Spleen (tissue), 11 donors: Measurements from ENCODE around the gene TIMD4. TPM values are rescaled to one million over a fixed set of nuclear protein-coding genes. Genes with fewer than 3 reads are reported as not detected.

Experiments used
- DNase-seq: peaks from one replicate; pipeline ENCODE4 v3.0.0-alpha.2; 2020
- H3K27ac ChIP-seq, 8 donors: fragments of 200-600 bp; sonication (generic) in 7 of 8; 1 replicate in 4 of 8; 2 replicates in 4 of 8; pipeline versions ENCODE4 v1.5.0 to v1.8.0; 2016 to 2021; ENCODE audit warnings: inconsistent platforms in 4 of 8, mild to moderate bottlenecking in 4 of 8, moderate library complexity in 1 of 8
- H3K27me3 ChIP-seq, 7 donors: fragments of 200-600 bp; sonication (generic) in 6 of 7; replicated peaks in 1 of 7; 1 replicate in 4 of 7; 2 replicates in 3 of 7; pipeline versions ENCODE4 v1.5.0 to v1.8.0; 2016 to 2021; ENCODE audit warnings: inconsistent platforms in 3 of 7, mild to moderate bottlenecking in 1 of 7
- H3K36me3 ChIP-seq, 6 donors: fragments of 200-600 bp; sonication (generic) in 5 of 6; 1 replicate in 4 of 6; 2 replicates in 2 of 6; pipeline versions ENCODE4 v1.5.0 to v1.8.0; 2016 to 2021; ENCODE audit warnings: inconsistent platforms in 2 of 6
- H3K4me1 ChIP-seq, 6 donors: fragments of 200-600 bp; sonication (generic) in 5 of 6; 1 replicate in 3 of 6; 2 replicates in 3 of 6; pipeline versions ENCODE4 v1.5.0 to v1.8.0; 2016 to 2021; ENCODE audit warnings: inconsistent platforms in 3 of 6
- H3K4me3 ChIP-seq, 8 donors: fragments of 200-600 bp; sonication (generic) in 7 of 8; 1 replicate in 4 of 8; 2 replicates in 4 of 8; pipeline versions ENCODE4 v1.5.0 to v1.8.0; 2016 to 2021; ENCODE audit warnings: inconsistent platforms in 4 of 8, mild to moderate bottlenecking in 4 of 8, moderate library complexity in 2 of 8
- H3K9me3 ChIP-seq, 8 donors: fragments of 200-600 bp; sonication (generic) in 7 of 8; 1 replicate in 4 of 8; 2 replicates in 4 of 8; pipeline versions ENCODE4 v1.5.0 to v1.8.0; 2016 to 2021; ENCODE audit warnings: inconsistent platforms in 4 of 8
- CTCF ChIP-seq, 11 experiments: fragments of 200-600 bp in 7 of 11; fragments of 450-650 bp in 4 of 11; sonication (generic) in 4 of 11; IDR thresholded peaks in 8 of 11; conservative IDR thresholded peaks in 3 of 11; 1 replicate in 7 of 11; 2 replicates in 4 of 11; pipeline versions ENCODE4 v1.4.0 to v1.8.0; 2016 to 2021; ENCODE audit warnings: antibody characterized with exemption in 11 of 11, inconsistent platforms in 4 of 11, mild to moderate bottlenecking in 1 of 11
- POLR2A ChIP-seq, 3 donors: fragments of 450-650 bp; IDR thresholded peaks; one replicate each; pipeline ENCODE4 v1.5.1; 2017; ENCODE audit warnings: antibody characterized with exemption in 3 of 3, mild to moderate bottlenecking in 1 of 3
- POLR2AphosphoS5 ChIP-seq, 3 donors: sonication (generic); formaldehyde crosslinking; IDR thresholded peaks; one replicate each; pipeline ENCODE4 v1.5.1; 2017; ENCODE audit warnings: antibody characterized with exemption in 3 of 3
- WGBS, 5 donors: extraction: QIAGEN DNeasy Blood & Tissue Kit in 3 of 5; methylation state at CpG; one replicate each; pipeline versions ENCODE4 v1.1.5 to v1.1.7; 2013 to 2018; 5-methylcytosine and 5-hydroxymethylcytosine counted together
- intact Hi-C: fragments of 100-400 bp; cut with DNase I; formaldehyde crosslinking; loops from one replicate; pipeline ENCODE4 v1.15.0; 2023; ENCODE audit warnings: low total_unique reads
- polyA plus RNA-seq, 3 donors: library from polyadenylated mRNA; stranded (reverse); fragments of 200-250 nt; gene quantifications; one replicate each; pipeline ENCODE4 v1.2.1, GENCODE V29; 2013
- total RNA-seq, 7 donors: library from RNA; depleted of rRNA in 3 of 7; stranded (reverse); fragments of >200 nt in 3 of 7; fragmentation: NEBNext Ultra II Directional in 4 of 7; extraction: Animal tissue kit (Norgen Biotek cat#: 25700) in 4 of 7; gene quantifications; one replicate each; pipeline versions ENCODE4 v1.1.0 to v1.2.1, GENCODE V29; 2016 to 2021
- donor health status: healthy with polysubstance abuse.
- donor health status: DM: no; HTN: no; CAD: no; lungs with moderate emphysema.
- donor health status: DM: no; HTN: no; CAD: no.
- donor health status: Bipolar disorder and iron deficiency.
- donor health status: healthy.
- donor health status: DM: no; HTN: no; CAD: no.
- donor health status: DM: yes; HTN: yes; CAD: no.

TIMD4 gene
- total and polyA plus RNA-seq, 10 donors, result 2.2 to 18.2 (median 10.0) TPM

DNA sequence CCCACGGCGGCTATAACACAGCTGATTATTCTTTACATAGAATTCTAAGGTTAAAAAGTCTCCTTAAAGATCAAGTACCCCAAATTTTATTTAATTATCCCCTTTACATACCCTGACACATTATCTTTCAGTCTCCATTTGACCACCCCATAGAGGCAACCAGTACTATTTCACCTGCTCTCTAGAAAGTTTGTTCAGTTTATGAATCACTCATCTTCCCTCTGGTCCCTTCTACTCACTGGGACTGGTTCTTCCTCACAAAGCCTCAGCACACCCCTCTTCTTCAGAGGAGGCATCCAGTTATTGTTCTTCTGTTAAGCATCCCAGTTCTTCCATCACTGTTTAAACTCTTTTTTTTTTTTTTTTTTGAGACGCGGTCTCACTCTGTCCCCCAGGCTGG, 70.2 kb downstream of the TIMD4 start:
- no peak overlapping the region for H3K27ac ChIP-seq
- H3K9me3 ChIP-seq, result no peaks in the 10 kb centered on the region
- TF ChIP-seq CTCF (IDR thresholded peaks at IDR 0.05 in 8 of 11, conservative IDR thresholded peaks at IDR 0.05 in 3 of 11), result no peak
- no peak for TF ChIP-seq POLR2AphosphoS5 (IDR thresholded peaks at IDR 0.05)
- TF ChIP-seq POLR2A (IDR thresholded peaks at IDR 0.05), result no peak
- DNase-seq, result no peak
- no peak overlapping the region for H3K4me3 ChIP-seq
- H3K4me1 ChIP-seq, result peaks cover 0 to 5% (median 0%) of the 10 kb centered on the region in 6 donors
- no peaks in the 10 kb centered on the region for H3K36me3 ChIP-seq
- intact Hi-C loops, result no loop called here
- 87 to 97% (median 95%) methylated on average over 4 of the region's 4 CpGs for WGBS, 5 donors
- H3K27me3 ChIP-seq, result no peaks in the 10 kb centered on the region

GRCh38 chr5:156892223-156892622, 70.8 kb downstream of the TIMD4 start:
- intact Hi-C loops, result no loop called here
- Histone ChIP-seq H3K4me1 (peaks cover 0 to 5% (median 0%) of the 10 kb centered on the region in 6 donors), H3K36me3 (no peaks in the 10 kb centered on the region), H3K4me3 (no peak overlapping the region), H3K27me3 (no peaks in the 10 kb centered on the region), H3K9me3 (no peaks in the 10 kb centered on the region), H3K27ac (no peak overlapping the region)
- 67 to 84% (median 76%) methylated on average over 1 of the region's 1 CpG for WGBS, 5 donors
- TF ChIP-seq POLR2A (IDR thresholded peaks at IDR 0.05) (no peak), CTCF (IDR thresholded peaks at IDR 0.05 in 8 of 11, conservative IDR thresholded peaks at IDR 0.05 in 3 of 11) (no peak), POLR2AphosphoS5 (IDR thresholded peaks at IDR 0.05) (no peak)
- DNase-seq, result no peak

GRCh38 chr5:156888520-156888919, 74.5 kb downstream of the TIMD4 start:
- Histone ChIP-seq H3K4me1 (peaks cover 0 to 4% (median 0%) of the 10 kb centered on the region in 6 donors), H3K27ac (no peak overlapping the region), H3K36me3 (no peaks in the 10 kb centered on the region), H3K9me3 (no peaks in the 10 kb centered on the region), H3K4me3 (no peak overlapping the region), H3K27me3 (no peaks in the 10 kb centered on the region)
- TF ChIP-seq POLR2A (IDR thresholded peaks at IDR 0.05), result no peak
- TF ChIP-seq CTCF (IDR thresholded peaks at IDR 0.05 in 8 of 11, conservative IDR thresholded peaks at IDR 0.05 in 3 of 11), result no peak
- no peak for TF ChIP-seq POLR2AphosphoS5 (IDR thresholded peaks at IDR 0.05)
- intact Hi-C loops, result no loop called here
- 78 to 95% (median 82%) methylated on average over 2 of the region's 2 CpGs for WGBS, 5 donors
- DNase-seq, result no peak

DNA sequence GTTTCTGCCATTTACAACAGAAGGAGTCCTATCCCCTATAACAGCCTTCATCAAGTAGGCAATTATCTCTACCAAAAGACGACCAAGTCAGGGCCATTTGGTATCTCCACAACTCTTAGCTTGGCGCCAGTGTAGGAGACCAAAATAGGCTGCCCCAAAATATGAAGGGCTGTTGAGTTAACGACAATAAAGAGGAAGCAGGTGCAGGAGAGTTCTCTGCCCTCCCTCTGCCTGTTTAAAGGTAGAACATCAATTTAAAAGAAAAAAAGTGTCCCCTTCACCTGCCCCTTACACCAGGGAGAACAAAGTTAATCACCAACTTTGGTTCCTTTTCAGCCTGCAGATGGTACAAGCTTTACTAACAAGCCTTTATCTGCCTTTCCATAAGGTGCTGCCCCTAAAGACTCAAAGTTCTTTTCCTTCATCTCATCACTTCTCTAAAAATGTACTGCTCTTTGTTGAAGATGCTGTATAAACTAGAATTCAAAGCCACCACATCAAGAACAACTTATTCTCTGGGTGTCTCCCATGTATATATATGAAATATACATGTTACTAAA, 79.6 kb downstream of the TIMD4 start:
- Histone ChIP-seq H3K4me1 (no peaks in the 10 kb centered on the region), H3K9me3 (no peaks in the 10 kb centered on the region), H3K27ac (no peak overlapping the region), H3K27me3 (peaks cover 0 to 5% (median 0%) of the 10 kb centered on the region in 7 donors), H3K4me3 (no peak overlapping the region), H3K36me3 (no peaks in the 10 kb centered on the region)
- no peak for DNase-seq
- 26 to 49% (median 36%) methylated on average over 3 of the region's 3 CpGs for WGBS, 5 donors
- intact Hi-C loops, result no loop called here
- TF ChIP-seq POLR2AphosphoS5 (IDR thresholded peaks at IDR 0.05) (no peak), CTCF (IDR thresholded peaks at IDR 0.05 in 8 of 11, conservative IDR thresholded peaks at IDR 0.05 in 3 of 11) (no peak), POLR2A (IDR thresholded peaks at IDR 0.05) (no peak)
